HG03097 (cell line): ENCODE data around the gene SNTG2.
"Not testable (repeated sequence)": the region's sequence is repeated elsewhere in the genome, so short reads cannot be mapped to it uniquely, and the experiment has no call there.

ENCODE experiments used
- ATAC-seq: cut with Tn5 transposase; IDR thresholded peaks from one replicate; pipeline ENCODE4 v1.9.1; 2021; ENCODE audit not compliant: unreplicated experiment, low FRiP score

Gene SNTG2

DNA sequence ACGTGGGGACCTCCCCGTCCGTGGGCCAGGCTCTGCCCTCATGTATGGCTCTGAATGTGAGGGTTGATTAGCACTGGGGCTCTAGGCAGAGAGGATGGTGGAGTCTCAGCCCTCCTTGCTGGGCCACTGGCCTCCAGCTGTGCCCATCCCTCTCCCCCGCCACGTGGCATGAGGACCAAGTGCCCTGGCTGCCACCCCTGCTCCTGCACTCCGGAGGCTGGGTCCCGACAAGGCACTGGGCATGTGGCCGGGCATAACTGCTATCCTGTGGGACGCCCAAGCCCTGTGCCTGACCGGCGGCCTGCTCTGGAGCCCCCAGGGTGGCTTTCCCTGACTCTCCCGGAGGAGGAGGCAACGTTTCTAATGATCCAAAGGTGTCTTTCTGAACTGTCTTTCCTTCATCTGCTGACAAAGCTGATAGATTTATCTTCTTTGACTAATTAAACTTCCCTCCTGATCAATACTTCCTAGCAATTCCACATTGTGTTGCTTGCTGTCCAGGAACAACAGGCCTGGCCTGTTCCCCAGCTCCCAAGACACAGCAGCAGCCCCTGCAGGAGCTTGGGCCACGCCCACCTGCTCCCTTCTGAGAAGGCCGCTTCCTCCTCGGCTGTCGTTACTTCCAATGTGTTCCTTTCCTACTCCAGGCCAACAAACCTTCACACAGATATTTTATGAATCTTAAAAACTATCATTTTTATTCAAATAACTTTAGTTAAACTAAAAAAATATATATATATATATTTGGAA lies 132.0 kb downstream of the SNTG2 start:
- no peak for ATAC-seq

DNA sequence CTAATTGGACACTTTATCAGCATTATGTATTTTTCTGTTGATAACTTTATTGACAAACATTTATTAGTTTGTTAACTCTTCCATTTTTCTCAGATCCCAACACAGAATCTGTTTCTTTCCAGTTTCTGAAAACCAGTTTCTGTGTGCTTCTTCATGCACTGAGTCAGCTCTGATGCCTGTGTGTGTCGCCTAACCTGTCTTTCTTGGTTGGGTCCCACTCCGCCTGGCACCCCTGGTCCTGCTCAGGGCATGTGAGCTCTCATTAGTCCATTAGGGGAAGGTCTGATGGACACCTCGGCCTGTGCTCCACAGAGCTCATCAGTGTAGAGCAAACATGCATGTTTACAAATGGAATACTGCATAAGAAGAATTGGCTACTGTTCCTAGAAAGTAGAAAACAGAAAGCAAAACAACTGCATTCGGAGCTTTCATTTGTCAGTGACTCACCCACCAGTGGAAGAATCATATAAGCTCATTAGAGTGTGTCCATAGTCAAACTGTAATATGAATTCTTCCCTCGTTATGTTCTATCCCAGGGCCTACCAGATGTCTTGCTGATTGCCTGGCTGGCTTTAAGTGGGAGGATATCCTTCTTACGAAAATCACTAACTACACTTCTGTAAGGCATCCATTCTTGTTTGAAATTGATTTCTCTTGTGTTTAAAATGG lies 137.7 kb downstream of the SNTG2 start:
- ATAC-seq, result no peak

DNA sequence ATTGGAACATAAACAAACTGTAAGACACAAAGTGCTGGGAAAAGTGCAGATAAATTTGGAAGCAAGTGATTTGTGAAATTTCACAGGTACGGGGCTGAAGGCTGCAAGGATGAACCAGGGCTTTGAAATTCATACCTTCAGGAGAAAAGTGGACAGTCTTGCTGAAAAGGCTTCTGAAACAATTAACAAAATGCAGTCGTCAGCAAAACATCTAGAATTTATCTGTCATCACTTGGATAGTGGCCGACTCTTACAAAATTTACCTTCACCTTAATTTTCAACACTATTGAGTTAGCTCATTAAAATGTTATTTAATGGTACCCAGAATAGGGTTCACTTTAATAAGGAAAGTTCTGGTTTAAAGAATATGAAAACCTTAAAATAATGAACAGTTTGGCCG lies 138.3 kb downstream of the SNTG2 start:
- no peak for ATAC-seq

DNA sequence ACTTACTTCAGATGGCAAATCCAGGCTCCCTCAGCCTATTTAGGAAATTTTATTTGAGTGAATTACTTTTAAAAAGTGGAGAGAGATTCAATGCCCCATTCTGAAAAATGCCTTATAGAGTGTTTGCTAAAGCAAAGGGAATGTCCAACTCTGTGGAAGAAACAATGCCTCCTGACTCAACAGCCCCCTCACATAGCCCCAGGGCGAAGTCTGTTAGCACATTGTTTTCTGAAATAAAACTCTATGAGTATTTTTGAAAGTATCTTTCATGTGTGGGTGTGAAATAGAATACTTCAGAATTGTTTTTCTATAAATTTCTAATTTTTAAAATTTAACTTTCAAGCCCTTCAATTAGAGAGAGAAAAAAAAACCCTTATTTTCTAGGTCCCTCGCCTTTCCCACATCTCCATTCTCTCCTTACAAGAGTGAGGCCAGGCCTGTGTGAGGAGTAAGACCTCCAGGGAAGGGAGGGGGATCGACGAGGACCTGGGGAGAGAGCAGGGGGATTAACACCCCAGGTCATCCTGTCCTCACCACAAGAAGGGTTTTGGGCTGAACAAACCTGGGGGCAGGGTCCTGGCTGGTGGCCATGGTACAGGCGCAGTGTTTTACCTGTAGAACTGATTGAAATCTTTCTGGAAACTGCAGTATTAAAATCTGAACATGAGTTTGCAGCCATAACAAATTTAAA lies 141.4 kb downstream of the SNTG2 start:
- ATAC-seq, result no peak

DNA sequence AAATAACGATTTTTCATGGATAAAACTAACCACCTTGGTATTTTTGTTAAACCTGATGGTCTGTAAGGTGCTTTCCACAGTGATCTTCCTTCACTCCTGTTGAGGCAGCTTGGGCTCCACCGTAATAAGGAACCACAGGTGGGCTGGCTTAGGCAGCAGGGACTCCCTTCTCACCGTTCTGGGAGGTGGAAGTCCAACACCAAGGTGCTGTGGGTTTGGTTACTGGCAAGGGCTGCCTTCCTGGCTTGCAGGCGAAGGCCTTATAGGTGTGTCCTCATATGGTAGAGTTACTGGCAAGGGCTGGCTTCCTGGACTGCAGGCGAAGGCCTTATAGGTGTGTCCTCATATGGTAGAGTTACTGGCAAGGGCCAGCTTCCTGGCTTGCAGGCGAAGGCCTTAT lies 143.0 kb downstream of the SNTG2 start:
- ATAC-seq, result not testable (repeated sequence)

- ATAC-seq, result no peak
These were observed 146.5 kb downstream of the SNTG2 start for GRCh38 chr2:1097101-1097500.

DNA sequence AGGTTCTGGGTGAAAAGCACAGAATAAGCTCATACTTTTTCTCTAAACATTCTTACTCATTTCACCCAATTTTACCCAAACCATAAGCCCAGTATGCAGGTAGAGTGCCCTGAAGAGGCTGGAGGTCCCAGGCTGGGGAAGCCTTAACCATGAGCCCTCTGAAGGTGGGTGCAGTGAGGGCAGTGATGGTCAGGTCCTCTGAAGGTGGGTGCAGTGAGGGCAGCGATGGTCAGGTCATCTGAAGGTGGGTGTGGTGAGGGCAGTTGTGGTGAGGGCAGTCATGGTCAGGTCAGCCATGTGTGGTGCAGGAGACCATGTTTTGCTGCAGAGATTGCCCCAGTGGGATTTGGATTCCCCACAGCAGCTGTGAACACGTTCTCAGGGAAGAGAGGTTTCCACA lies 148.8 kb downstream of the SNTG2 start:
- ATAC-seq, result no peak

- no peak for ATAC-seq
These were observed 150.5 kb downstream of the SNTG2 start for GRCh38 chr2:1101011-1101782.

- ATAC-seq, result no peak
These were observed 151.4 kb downstream of the SNTG2 start for GRCh38 chr2:1101982-1102590.

DNA sequence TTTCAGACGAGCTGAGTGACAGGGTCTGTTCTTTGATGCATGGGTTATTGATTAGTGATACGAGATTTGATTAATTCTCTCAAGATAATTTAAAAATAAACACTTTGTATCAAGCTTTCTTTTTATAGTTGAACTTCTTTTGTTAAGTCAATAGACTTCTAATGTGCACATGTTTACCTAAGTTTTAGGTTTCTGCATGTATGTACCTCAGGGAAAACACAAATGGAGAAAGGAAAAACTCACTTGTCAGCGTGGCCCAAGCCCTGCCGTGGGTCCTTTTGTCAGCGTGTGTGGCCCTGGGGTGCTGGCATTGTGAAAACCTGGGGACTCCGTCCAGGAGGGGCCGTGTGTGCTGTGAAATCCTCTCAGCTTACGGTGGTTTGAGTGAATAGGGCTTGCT lies 153.7 kb downstream of the SNTG2 start:
- no peak for ATAC-seq

DNA sequence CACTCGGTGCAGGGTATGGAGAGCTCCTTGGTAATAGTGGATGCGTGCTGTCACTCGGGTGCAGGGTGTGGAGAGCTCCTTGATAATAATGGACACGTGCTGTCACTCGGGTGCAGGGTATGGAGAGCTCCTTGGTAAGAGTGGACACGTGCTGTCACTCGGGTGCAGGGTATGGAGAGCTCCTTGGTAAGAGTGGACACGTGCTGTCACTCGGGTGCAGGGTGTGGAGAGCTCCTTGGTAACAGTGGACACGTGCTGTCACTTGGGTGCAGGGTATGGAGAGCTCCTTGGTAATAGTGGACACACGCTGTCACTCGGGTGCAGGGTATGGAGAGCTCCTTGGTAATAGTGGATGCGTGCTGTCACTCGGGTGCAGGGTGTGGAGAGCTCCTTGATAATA lies 155.7 kb downstream of the SNTG2 start:
- not testable (repeated sequence) for ATAC-seq

GRCh38 chr2:1115843-1116539 lies 165.3 kb downstream of the SNTG2 start:
- no peak for ATAC-seq

DNA sequence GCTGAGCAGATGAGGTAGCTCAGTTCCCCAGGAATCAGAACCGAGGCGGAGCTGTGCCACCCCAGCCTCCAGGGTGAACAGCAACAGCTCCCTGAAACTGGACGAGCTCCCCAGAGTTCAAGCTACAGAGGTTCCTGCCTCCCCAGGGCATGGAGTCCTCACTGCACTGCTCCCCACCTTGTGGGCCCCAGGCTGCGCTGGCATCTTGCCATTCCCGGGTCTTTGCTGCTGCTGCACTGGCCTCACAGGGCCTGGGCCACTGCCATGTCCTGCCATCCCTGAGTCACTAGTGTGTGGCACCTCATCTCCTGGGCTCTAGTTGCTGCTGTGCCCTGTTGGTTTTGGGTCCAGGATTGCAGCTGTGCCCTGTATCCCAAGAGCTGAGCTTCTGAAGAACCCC lies 166.9 kb downstream of the SNTG2 start:
- no peak for ATAC-seq

DNA sequence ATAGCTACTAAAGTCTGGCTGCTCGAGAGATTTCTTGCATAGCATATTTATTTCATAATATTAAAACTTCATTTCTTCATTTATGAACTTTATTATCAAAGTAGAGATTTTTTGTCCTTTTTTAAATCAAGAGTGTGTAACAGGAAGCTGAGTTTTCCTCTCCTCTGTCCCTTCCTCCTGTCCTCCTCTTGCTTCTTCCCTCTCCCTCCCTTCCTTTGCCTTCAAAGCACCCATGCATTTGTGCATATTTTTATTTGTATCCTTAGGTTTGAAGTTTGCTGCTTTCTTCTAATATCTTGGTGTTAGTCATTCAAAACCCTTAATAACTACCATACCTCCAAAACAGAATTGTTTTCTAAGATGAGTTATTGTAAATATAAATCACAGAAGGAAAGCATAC lies 174.6 kb downstream of the SNTG2 start:
- no peak for ATAC-seq

DNA sequence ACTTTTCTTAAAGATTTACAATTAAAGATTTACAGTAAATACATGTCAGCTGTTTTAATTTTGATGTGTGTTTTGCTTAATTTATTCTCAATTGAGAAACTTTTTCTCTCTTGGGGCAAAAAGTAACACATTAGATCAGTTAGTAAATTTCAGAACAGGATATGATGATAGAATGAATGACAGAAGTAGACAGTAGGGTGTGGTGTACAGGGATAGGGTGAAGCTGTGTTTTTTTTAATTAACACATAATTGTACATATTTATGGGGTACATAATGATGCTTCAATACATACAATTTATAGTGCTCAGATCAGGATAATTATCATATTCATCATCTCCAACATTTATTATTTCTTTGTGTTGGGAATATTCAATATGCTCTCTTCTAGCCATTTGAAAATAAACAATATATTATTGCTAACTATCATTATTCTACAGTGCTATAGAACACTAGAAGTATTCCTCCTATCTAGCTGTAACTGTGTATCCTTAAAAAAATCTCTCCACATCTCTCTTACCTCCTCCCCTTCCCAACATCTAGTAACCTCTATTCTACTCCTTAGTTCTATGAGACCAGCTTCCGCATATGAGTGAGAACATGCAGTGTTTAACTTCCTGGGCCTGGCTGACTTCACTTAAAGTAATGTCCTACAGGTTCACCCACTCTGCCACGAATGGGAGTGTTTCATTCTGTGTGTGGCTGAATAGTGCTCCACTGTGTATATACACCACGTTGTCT lies 175.2 kb downstream of the SNTG2 start:
- ATAC-seq, result no peak

DNA sequence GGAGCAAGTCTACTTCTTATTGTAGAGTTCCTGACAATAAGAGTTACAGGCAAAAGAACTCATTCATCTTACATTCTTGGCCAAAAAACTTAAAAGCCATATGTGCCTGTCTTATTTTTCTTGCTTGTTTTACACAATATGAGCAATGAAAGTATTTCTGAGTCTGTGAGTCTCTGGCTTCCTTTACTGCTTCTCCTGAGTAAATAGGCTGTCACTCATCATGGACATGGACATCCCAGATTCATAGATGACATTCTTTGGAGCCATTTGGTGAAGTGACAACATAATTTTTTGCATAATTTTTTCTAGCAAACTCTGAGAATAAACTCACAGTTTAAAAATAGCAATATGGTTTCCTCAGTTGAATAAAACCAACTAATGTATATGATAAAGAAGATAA lies 179.3 kb downstream of the SNTG2 start:
- ATAC-seq, result no peak

DNA sequence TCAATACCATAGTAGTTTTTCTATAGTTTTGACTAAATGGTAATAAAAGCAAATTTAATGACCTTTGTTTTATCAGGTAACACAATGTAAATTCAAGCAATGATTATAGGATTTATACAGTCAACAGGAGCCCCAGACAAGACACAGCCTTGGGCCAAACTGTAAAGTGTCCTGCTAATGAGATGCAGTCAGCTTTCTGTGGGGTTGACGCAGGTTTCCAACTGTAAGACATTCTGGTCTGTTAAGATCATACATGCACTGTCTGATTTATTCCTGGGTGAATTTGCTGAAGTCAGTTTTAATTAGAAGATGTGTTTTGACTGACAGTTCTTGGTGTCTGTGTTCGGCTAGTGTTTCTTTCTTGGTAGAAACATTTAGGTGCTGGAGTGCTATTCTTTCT lies 180.3 kb downstream of the SNTG2 start:
- no peak for ATAC-seq

- no peak for ATAC-seq
These were observed 181.8 kb downstream of the SNTG2 start for GRCh38 chr2:1132328-1132969.

DNA sequence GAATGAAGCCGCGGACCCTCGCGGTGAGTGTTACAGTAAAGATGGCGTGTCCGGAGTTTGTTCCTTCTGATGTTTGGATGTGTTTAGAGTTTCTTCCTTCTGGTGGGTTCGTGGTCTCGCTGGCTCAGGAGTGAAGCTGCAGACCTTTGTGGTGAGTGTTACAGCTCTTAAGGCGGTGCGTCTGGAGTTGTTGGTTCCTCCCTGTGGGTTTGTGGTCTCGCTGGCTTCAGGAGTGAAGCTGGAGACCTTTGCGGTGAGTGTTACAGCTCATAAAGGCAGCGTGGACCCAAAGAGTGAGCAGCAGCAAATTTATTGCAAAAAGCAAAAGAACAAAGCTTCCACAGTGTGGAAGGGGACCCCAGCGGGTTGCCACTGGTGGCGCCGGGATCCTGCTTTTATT lies 183.2 kb downstream of the SNTG2 start:
- ATAC-seq, result not testable (repeated sequence)
